ENCODE measurements around the gene TECPR1. TPM values are rescaled to one million over a fixed set of nuclear protein-coding genes. Genes with fewer than 3 reads are reported as not detected.

TECPR1 gene
- polyA plus RNA-seq, 1 experiment, result 2.7 TPM

DNA sequence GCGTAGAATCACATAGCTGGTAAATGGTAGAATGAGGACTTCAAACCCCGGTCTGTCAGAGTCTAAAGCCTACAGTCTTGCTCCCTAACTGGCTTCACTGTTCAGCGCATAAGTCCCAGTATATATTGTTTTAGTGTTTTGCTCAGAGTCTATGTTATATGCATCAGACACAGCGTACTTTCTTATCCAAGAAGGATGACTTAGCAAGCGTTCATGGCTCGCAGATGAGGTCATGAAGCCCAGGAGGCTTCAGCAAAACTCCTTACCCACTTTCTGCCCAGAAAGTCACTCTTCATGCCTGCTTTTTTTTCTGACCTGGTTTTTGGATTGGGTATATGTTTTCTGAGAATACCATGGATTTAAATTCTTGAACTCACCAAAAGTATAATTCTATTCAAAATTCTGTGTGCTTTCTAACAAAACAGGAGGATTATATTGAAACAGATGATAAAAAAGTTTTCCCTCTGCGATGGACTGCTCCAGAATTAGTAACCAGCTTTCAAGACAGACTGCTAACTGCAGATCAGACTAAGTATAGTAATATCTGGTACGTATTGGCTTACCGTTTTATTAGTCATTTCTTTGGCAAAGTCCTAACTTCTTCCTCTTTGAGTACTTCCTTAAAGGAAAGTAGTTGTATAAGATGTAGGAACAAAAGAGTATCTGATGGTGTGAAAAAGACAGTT, 65.4 kb downstream of the TECPR1 start:
- H3K36me3 ChIP-seq (ENCODE audit: control insufficient read depth, insufficient read depth, low read length), result peaks cover 2% of the 10 kb centered on the region; the same call in 1 of the 2 replicates
- ChIA-PET CTCF (interaction anchor here (0.7 to 1.6 kb wide), 4 partner anchors 9 to 351 kb away, joined by 3 to 5 read pairs (median 3); no protein-coding TSS in a partner anchor), POLR2A (no interaction called here)
- TF ChIP-seq, protein P1, sequence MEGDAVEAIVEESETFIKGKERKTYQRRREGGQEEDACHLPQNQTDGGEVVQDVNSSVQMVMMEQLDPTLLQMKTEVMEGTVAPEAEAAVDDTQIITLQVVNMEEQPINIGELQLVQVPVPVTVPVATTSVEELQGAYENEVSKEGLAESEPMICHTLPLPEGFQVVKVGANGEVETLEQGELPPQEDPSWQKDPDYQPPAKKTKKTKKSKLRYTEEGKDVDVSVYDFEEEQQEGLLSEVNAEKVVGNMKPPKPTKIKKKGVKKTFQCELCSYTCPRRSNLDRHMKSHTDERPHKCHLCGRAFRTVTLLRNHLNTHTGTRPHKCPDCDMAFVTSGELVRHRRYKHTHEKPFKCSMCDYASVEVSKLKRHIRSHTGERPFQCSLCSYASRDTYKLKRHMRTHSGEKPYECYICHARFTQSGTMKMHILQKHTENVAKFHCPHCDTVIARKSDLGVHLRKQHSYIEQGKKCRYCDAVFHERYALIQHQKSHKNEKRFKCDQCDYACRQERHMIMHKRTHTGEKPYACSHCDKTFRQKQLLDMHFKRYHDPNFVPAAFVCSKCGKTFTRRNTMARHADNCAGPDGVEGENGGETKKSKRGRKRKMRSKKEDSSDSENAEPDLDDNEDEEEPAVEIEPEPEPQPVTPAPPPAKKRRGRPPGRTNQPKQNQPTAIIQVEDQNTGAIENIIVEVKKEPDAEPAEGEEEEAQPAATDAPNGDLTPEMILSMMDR (IDR thresholded peaks at IDR 0.05; ENCODE audit: insufficient read depth, low read depth, low read length), result no peak
- no peak overlapping the region for H3K4me3 ChIP-seq (ENCODE audit: low read depth, low read length)
- DNase-seq (ENCODE audit: low read depth), result no peak
- H3K27me3 ChIP-seq (ENCODE audit: control insufficient read depth, insufficient read depth, low read length), result no peaks in the 10 kb centered on the region

DNA sequence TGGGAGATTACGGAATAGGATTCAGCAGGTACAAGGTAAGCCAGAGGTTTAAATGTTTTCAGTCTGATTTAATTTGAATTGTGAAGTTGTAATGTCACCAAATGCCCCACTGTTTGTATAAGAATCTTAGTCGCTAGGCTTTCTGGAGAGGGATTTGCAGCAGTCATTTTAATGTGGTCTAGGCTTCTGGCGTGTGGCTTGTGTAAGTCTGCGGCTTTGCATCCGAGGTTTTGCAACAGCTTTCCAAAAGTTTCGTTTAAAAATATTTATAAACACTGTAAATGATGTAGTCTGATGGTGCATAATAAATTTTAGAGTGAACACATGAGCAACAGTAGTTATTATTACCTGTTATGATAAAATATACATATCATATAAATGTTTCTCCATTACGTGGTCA, 66.9 kb downstream of the TECPR1 start:
- Histone ChIP-seq H3K27me3 (ENCODE audit: control insufficient read depth, insufficient read depth, low read length) (no peaks in the 10 kb centered on the region), H3K4me3 (ENCODE audit: low read depth, low read length) (no peak overlapping the region), H3K36me3 (ENCODE audit: control insufficient read depth, insufficient read depth, low read length) (no peaks in the 10 kb centered on the region)
- POLR2A ChIA-PET, result no interaction called here
- CTCF ChIA-PET, result interaction anchor here (1.4 kb wide), 1 partner anchor 17 kb away, joined by 9 read pairs; no protein-coding TSS in a partner anchor
- TF ChIP-seq, protein P1 (IDR thresholded peaks at IDR 0.05; ENCODE audit: insufficient read depth, low read depth, low read length), result no peak
- DNase-seq (ENCODE audit: low read depth), result no peak

DNA sequence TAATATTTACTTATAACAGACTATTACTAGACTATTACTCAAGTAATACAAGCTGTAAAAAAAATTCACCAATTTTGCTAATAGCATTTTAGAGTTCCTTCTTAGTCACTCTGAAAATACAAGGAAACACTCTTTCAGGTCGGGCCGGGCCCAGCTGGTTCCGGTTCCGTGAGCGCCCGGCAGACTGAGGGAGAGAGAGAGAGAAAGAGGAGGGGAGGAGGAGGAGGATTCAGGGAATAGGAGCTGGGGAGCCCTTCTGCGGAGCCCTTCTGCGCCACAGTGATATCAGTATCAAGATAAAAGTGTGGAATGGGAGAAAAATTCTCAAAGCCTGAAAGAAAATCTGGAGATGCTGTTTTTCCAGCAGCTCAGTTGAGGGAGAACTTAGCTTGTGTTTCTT, 71.3 kb downstream of the TECPR1 start:
- ChIA-PET CTCF (interaction anchor here (1.6 to 6.2 kb wide), 3 partner anchors 12 to 159 kb away, joined by 4 to 50 read pairs (median 5); no protein-coding TSS in a partner anchor), POLR2A (no interaction called here)
- H3K4me3 ChIP-seq (ENCODE audit: low read depth, low read length), result no peak overlapping the region
- DNase-seq (ENCODE audit: low read depth), result no peak
- TF ChIP-seq, protein P1 (IDR thresholded peaks at IDR 0.05; ENCODE audit: insufficient read depth, low read depth, low read length), result no peak
- no peaks in the 10 kb centered on the region for H3K27me3 ChIP-seq (ENCODE audit: control insufficient read depth, insufficient read depth, low read length)
- no peaks in the 10 kb centered on the region for H3K36me3 ChIP-seq (ENCODE audit: control insufficient read depth, insufficient read depth, low read length)

DNA sequence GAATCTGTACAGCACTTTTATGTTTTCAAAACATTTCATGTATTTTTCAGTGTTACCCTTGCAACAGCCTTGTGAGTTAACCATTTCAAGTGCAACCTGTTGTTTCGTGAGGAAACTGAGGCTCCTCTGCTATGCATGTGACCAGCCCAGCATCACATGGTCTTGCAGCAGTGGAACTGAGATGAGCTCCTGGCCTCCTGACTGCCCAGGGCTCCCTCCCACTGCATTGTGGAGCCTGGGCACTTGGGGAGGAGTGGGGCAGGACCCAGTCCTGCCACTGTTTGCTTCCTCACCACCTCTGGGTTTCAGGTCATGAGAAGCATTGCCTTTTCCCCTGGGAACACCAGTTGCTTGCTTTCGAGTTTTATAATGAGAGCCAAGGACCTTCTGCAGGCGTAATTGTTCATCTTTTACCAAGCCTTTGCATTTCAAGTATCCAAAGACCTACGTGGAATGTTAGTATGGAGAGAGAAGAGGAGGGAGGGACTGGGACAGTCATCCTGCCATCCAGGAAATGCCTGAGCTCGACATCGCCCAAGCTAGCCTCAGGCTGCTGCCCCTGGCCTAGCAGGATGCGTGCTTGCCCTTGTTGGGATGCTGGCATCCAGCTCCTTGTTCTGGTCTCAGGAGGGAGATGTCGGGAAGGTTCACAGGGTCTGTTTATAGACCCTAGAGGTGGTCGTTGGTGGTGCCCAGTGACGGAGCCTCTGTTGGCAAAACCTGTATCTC, 73.1 kb downstream of the TECPR1 start:
- ChIA-PET CTCF (interaction anchor here (0.5 to 6.2 kb wide), 4 partner anchors 11 to 153 kb away, joined by 3 to 50 read pairs (median 4); no protein-coding TSS in a partner anchor), POLR2A (no interaction called here)
- TF ChIP-seq, protein P1 (IDR thresholded peaks at IDR 0.05; ENCODE audit: insufficient read depth, low read depth, low read length), result no peak
- no peak for DNase-seq (ENCODE audit: low read depth)
- no peak overlapping the region for H3K4me3 ChIP-seq (ENCODE audit: low read depth, low read length)
- H3K27me3 ChIP-seq (ENCODE audit: control insufficient read depth, insufficient read depth, low read length), result no peaks in the 10 kb centered on the region
- no peaks in the 10 kb centered on the region for H3K36me3 ChIP-seq (ENCODE audit: control insufficient read depth, insufficient read depth, low read length)

DNA sequence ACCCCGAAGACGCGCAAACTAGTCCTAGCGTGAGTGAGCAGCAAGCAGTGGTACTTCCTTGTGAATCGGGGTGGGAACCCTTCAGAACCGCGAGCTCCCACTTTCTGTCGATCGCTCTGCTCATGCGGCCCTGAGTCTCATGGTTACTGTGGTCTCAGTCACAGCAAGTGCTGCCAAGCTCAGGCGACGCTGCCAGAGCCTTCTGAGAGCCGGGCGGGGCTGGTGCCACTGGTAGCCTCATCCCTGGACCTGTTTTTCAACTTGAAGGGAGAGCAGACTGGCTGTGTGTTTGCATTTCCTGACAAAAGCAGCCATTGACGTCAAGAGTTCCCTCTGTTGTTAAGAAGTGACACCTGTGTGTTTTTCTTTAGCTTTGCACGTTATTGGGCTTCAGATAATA, 73.7 kb downstream of the TECPR1 start:
- Histone ChIP-seq H3K27me3 (ENCODE audit: control insufficient read depth, insufficient read depth, low read length) (no peaks in the 10 kb centered on the region), H3K36me3 (ENCODE audit: control insufficient read depth, insufficient read depth, low read length) (no peaks in the 10 kb centered on the region), H3K4me3 (ENCODE audit: low read depth, low read length) (no peak overlapping the region)
- POLR2A ChIA-PET, result no interaction called here
- DNase-seq (ENCODE audit: low read depth), result no peak
- TF ChIP-seq, protein P1 (IDR thresholded peaks at IDR 0.05; ENCODE audit: insufficient read depth, low read depth, low read length), result no peak
- CTCF ChIA-PET, result interaction anchor here (0.9 to 6.2 kb wide), 2 partner anchors 9 to 10 kb away, joined by 3 to 50 read pairs; no protein-coding TSS in a partner anchor
